SK-N-SH treated with all-trans-retinoic acid at 6 μM for 48 hours (cell line): Measurements from ENCODE around the gene SCAF8.

ENCODE experiments used
- ATAC-seq: fragments of 200-7000 bp; cut with Tn5 transposase; 3 replicates; pipeline ENCODE4 v1.9.1; 2020; ENCODE audit warnings: mild to moderate bottlenecking, moderate library complexity
- ARNTL ChIP-seq: fragments of 450-650 bp; formaldehyde crosslinking; IDR thresholded peaks from 2 replicates; pipeline ENCODE4 v1.5.0; 2020; ENCODE audit warnings: low read depth, mild to moderate bottlenecking, moderate library complexity, borderline replicate concordance
- BACH2 ChIP-seq: fragments of 250-450 bp; sonication (Bioruptor Pico); IDR thresholded peaks from 2 replicates; pipeline ENCODE4 v1.9.0; 2021; ENCODE audit warnings: mild to moderate bottlenecking, borderline replicate concordance
- CSDC2 ChIP-seq: fragments of 250-450 bp; sonication (Bioruptor Pico); IDR thresholded peaks from 2 replicates; pipeline ENCODE4 v1.5.0; 2020; ENCODE audit warnings: mild to moderate bottlenecking, moderate library complexity
- ESRRG ChIP-seq: fragments of 250-450 bp; sonication (Bioruptor Pico); IDR thresholded peaks from 2 replicates; pipeline ENCODE4 v1.6.1; 2021; ENCODE audit warnings: mild to moderate bottlenecking
- ISL1 ChIP-seq: fragments of 250-450 bp; sonication (Bioruptor Pico); IDR thresholded peaks from 2 replicates; pipeline ENCODE4 v2.1.2; 2022; ENCODE audit warnings: mild to moderate bottlenecking, moderate library complexity
- OSR1 ChIP-seq: fragments of 250-450 bp; sonication (Bioruptor Pico); IDR thresholded peaks from 2 replicates; pipeline ENCODE4 v1.8.0; 2022; ENCODE audit warnings: moderate library complexity, mild to moderate bottlenecking, inconsistent platforms
- RARB ChIP-seq: fragments of 250-450 bp; sonication (Bioruptor Pico); IDR thresholded peaks from 2 replicates; pipeline ENCODE4 v1.8.0; 2021; ENCODE audit warnings: mild to moderate bottlenecking, moderate library complexity
- TCF4 ChIP-seq: fragments of 250-450 bp; sonication (Bioruptor Pico); IDR thresholded peaks from 2 replicates; pipeline ENCODE4 v1.8.0; 2021; ENCODE audit warnings: mild to moderate bottlenecking, moderate library complexity, borderline replicate concordance
- TOX ChIP-seq: fragments of 250-450 bp; sonication (Bioruptor Pico); IDR thresholded peaks from 2 replicates; pipeline ENCODE4 v1.8.0; 2021; ENCODE audit warnings: mild to moderate bottlenecking, moderate library complexity, borderline replicate concordance
- ZC3H10 ChIP-seq: fragments of 250-450 bp; sonication (Bioruptor Pico); IDR thresholded peaks from 2 replicates; pipeline ENCODE4 v1.5.1; 2021; ENCODE audit warnings: mild to moderate bottlenecking, moderate library complexity
- ZFP3 ChIP-seq: fragments of 250-450 bp; sonication (Bioruptor Pico); IDR thresholded peaks from 2 replicates; pipeline ENCODE4 v1.5.0; 2020; ENCODE audit warnings: mild to moderate bottlenecking, moderate library complexity
- ZNF565 ChIP-seq: fragments of 450-650 bp; formaldehyde crosslinking; conservative IDR thresholded peaks from 2 replicates; pipeline ENCODE4 v1.5.0; 2020; ENCODE audit warnings: low read depth, mild to moderate bottlenecking, moderate library complexity
- ZNF70 ChIP-seq: fragments of 450-650 bp; formaldehyde crosslinking; IDR thresholded peaks from 2 replicates; pipeline ENCODE4 v1.5.0; 2020; ENCODE audit warnings: mild to moderate bottlenecking, moderate library complexity
- ZNF8 ChIP-seq: fragments of 450-650 bp; formaldehyde crosslinking; IDR thresholded peaks from 2 replicates; pipeline ENCODE4 v1.5.0; 2020; ENCODE audit warnings: mild to moderate bottlenecking, moderate library complexity
- TF ChIP-seq, protein P1 (sequence below): fragments of 250-450 bp; sonication (Bioruptor Pico); IDR thresholded peaks from 2 replicates; pipeline ENCODE4 v1.8.0; 2021; ENCODE audit warnings: low read depth, mild to moderate bottlenecking, moderate library complexity, borderline replicate concordance
- TF ChIP-seq, protein P2 (sequence below): fragments of 250-450 bp; sonication (Bioruptor Pico); IDR thresholded peaks from 2 replicates; pipeline ENCODE4 v1.5.1; 2021; ENCODE audit warnings: mild to moderate bottlenecking, moderate library complexity
- TF ChIP-seq, protein P3 (sequence below): fragments of 250-450 bp; sonication (Bioruptor Pico); IDR thresholded peaks from 2 replicates; pipeline ENCODE4 v1.8.0; 2020; ENCODE audit warnings: mild to moderate bottlenecking, moderate library complexity, borderline replicate concordance
- TF ChIP-seq, protein P4 (sequence below): fragments of 250-450 bp; sonication (Bioruptor Pico); IDR thresholded peaks from 2 replicates; pipeline ENCODE4 v1.5.1; 2020; ENCODE audit warnings: low read depth, mild to moderate bottlenecking, moderate library complexity

SCAF8 gene

DNA sequence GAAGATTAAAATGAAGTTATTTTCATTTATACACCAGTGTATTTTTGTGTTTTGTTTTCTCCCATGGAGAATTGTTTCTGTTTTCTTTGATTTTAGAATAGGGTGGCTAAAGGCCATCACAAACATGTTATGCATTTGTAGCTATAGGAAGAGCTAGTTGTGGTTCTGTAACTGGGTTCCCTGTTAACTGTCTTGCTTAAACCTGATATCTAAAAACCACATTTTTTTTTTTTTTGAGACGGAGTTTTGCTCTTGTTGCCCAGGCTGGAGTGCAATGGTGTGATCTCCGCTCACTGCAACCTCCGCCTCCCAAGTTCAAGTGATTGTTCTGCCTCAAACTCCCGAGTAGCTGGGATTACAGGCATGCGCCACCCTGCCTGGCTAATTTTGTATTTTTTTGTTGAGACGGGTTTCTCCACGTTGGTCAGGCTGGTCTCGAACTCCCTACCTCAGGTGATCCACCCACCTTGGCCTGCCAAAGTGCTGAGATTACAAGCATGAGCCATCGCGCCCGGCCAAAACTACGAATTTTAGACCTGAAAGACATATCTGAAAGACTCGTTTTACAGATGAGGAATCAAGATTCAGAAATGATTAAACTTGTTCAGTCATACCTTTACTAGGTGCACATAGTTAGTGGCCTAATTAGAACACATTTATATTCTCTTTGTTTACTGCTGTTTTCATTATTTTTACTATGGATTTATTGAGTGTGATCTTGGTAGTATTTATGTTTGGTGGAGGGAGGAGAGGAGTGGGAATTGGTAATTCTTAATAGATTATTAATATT, 18.0 kb downstream of the SCAF8 start:
- TF ChIP-seq TCF4 (CRISPR knock-in tag) (no peak), ZFP3 (CRISPR knock-in tag) (no peak), ZNF70 (CRISPR knock-in tag) (no peak), BACH2 (no peak), RARB (no peak), ISL1 (CRISPR knock-in tag) (no peak), TOX (CRISPR knock-in tag) (no peak), ZC3H10 (CRISPR knock-in tag) (no peak)
- TF ChIP-seq, protein P1, sequence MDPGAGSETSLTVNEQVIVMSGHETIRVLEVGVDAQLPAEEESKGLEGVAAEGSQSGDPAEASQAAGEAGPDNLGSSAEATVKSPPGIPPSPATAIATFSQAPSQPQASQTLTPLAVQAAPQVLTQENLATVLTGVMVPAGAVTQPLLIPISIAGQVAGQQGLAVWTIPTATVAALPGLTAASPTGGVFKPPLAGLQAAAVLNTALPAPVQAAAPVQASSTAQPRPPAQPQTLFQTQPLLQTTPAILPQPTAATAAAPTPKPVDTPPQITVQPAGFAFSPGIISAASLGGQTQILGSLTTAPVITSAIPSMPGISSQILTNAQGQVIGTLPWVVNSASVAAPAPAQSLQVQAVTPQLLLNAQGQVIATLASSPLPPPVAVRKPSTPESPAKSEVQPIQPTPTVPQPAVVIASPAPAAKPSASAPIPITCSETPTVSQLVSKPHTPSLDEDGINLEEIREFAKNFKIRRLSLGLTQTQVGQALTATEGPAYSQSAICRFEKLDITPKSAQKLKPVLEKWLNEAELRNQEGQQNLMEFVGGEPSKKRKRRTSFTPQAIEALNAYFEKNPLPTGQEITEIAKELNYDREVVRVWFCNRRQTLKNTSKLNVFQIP (CRISPR knock-in tag): no peak
- TF ChIP-seq, protein P2, sequence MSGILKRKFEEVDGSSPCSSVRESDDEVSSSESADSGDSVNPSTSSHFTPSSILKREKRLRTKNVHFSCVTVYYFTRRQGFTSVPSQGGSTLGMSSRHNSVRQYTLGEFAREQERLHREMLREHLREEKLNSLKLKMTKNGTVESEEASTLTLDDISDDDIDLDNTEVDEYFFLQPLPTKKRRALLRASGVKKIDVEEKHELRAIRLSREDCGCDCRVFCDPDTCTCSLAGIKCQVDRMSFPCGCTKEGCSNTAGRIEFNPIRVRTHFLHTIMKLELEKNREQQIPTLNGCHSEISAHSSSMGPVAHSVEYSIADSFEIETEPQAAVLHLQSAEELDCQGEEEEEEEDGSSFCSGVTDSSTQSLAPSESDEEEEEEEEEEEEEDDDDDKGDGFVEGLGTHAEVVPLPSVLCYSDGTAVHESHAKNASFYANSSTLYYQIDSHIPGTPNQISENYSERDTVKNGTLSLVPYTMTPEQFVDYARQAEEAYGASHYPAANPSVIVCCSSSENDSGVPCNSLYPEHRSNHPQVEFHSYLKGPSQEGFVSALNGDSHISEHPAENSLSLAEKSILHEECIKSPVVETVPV (CRISPR knock-in tag): no peak
- ATAC-seq: no peak

DNA sequence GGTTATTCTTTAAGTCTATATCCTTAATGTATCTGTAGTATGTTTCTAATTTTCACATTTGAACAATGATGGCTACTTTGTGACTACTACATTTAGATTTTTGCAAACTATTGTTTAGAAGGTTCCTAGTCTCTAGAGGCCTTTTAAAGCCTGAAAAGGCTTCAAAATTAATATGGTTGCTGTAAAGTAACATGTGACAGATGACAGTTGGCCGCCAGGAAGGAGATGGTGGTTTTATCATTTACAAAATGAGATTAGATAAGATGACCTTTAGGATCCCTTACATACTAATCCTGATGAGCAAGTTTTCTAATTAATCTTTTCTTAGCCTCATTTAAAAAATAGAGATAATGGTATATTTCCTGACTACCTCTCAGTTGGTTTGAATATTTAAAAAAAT, 18.8 kb downstream of the SCAF8 start:
- no peak for TF ChIP-seq TOX (CRISPR knock-in tag)
- TF ChIP-seq OSR1 (CRISPR knock-in tag): no peak
- no peak for ATAC-seq

DNA sequence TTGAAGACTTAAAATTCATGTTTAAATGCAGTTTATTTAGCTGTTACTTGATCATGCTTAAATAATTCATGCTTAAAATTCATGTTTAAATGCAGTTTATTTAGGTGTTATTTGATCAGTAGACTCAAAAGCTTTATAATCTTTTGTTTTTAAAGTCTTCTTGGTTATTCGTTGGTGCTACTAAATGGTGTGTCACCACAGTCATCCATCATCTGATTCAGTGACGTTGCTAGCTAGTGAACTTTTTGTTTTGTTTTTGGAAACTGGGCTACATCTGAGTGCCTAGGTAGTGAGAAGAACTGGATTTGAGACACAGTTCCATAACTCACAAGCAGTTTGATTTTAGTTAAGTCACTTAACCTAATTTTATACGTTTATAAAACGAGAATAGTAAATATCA, 20.9 kb downstream of the SCAF8 start:
- no peak for TF ChIP-seq CSDC2 (CRISPR knock-in tag)
- TF ChIP-seq ARNTL: no peak
- no peak for TF ChIP-seq ZFP3 (CRISPR knock-in tag)
- no peak for TF ChIP-seq TOX (CRISPR knock-in tag)
- no peak for TF ChIP-seq ZC3H10 (CRISPR knock-in tag)
- no peak for TF ChIP-seq ZNF70 (CRISPR knock-in tag)
- TF ChIP-seq, protein P3, sequence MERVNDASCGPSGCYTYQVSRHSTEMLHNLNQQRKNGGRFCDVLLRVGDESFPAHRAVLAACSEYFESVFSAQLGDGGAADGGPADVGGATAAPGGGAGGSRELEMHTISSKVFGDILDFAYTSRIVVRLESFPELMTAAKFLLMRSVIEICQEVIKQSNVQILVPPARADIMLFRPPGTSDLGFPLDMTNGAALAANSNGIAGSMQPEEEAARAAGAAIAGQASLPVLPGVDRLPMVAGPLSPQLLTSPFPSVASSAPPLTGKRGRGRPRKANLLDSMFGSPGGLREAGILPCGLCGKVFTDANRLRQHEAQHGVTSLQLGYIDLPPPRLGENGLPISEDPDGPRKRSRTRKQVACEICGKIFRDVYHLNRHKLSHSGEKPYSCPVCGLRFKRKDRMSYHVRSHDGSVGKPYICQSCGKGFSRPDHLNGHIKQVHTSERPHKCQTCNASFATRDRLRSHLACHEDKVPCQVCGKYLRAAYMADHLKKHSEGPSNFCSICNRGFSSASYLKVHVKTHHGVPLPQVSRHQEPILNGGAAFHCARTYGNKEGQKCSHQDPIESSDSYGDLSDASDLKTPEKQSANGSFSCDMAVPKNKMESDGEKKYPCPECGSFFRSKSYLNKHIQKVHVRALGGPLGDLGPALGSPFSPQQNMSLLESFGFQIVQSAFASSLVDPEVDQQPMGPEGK: no peak
- no peak for TF ChIP-seq BACH2
- no peak for TF ChIP-seq ZNF565 (CRISPR knock-in tag)
- TF ChIP-seq ISL1 (CRISPR knock-in tag): no peak
- TF ChIP-seq, protein P1 (CRISPR knock-in tag): no peak
- peak; percentile 60; the same call in 2 of the 3 replicates for ATAC-seq

DNA sequence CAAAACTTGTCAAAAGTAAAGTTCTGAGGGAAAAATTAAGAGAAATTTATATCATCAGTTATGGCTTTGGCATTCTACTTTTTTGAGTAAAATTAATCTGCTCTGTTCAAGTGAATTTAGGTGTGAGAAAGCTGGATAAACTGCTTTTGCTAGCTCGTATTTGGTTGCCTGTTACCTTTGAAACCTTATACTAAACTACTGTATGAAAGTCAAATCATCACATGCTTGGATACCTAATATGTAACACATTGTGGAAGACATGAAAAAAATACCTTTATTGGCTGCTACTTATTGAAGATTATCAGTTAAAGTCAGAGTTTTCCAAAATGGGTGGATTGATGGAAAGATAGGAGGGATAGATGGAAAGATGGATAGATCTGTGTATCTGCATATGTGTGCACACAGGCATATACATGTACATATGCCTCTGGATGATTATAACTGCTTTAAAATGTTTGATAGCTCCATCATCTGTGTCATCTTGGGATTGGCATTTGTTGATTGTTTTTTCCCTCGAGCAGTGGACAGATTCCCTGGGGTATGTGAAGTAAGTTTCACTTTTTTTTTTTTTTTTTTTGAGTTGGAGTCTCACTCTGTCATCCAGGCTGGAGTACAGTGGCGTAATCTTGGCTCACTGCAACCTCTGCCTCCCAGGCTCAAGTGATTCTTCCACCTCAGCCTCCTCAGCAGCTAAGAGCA, 24.3 kb downstream of the SCAF8 start:
- ATAC-seq: peak; percentile 30; the same call in 1 of the 3 replicates
- TF ChIP-seq, protein P2 (CRISPR knock-in tag): no peak
- TF ChIP-seq ISL1 (CRISPR knock-in tag) (no peak), TOX (CRISPR knock-in tag) (no peak), OSR1 (CRISPR knock-in tag) (no peak), RARB (no peak), ESRRG (CRISPR knock-in tag) (no peak), ZNF70 (CRISPR knock-in tag) (no peak), BACH2 (no peak), ZNF8 (CRISPR knock-in tag) (no peak)
- TF ChIP-seq, protein P4, sequence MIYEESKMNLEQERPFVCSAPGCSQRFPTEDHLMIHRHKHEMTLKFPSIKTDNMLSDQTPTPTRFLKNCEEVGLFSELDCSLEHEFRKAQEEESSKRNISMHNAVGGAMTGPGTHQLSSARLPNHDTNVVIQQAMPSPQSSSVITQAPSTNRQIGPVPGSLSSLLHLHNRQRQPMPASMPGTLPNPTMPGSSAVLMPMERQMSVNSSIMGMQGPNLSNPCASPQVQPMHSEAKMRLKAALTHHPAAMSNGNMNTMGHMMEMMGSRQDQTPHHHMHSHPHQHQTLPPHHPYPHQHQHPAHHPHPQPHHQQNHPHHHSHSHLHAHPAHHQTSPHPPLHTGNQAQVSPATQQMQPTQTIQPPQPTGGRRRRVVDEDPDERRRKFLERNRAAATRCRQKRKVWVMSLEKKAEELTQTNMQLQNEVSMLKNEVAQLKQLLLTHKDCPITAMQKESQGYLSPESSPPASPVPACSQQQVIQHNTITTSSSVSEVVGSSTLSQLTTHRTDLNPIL (CRISPR knock-in tag): no peak
